Activated CD8-positive, alpha-beta T cell treated with anti-CD3 and anti-CD28 coated beads, Interleukin-2, amount 10 ng/mL, durations not matched to agents 7 days and 5 days (primary cell): ENCODE results near the gene TSPAN8. TPM values are rescaled to one million over a fixed set of nuclear protein-coding genes. Genes with fewer than 3 reads are reported as not detected.
"Not testable (repeated sequence)": the region's sequence is repeated elsewhere in the genome, so short reads cannot be mapped to it uniquely, and the experiment has no call there.

Experiments
- ATAC-seq: fragments of 150-1000 bp; cut with Tn5 transposase; one replicate; pipeline ENCODE4 v1.10.0; 2021; ENCODE audit warnings: moderate library complexity
- CTCF ChIA-PET: fragments of 350-600 bp; sonication (Branson Sonifier 250); formaldehyde crosslinking; loops from one replicate; lab custom pipeline; 2021; ENCODE audit warnings: antibody characterized with exemption; lab: Charles Lee
- POLR2A ChIA-PET: fragments of 350-600 bp; sonication (Branson Sonifier 250); formaldehyde crosslinking; loops from one replicate; lab custom pipeline; 2021; ENCODE audit warnings: antibody characterized with exemption; lab: Charles Lee
- DNase-seq: peaks from one replicate; pipeline ENCODE4 v3.0.0-alpha.2; 2020
- H3K27ac Mint-ChIP-seq: one replicate; pipeline ENCODE4 v1.8.0; 2021; ENCODE audit warnings: mild to moderate bottlenecking, mixed read lengths
- H3K27me3 Mint-ChIP-seq: one replicate; pipeline ENCODE4 v1.8.0; 2021; ENCODE audit warnings: low read depth, mixed read lengths
- H3K36me3 Mint-ChIP-seq: one replicate; pipeline ENCODE4 v1.8.0; 2021; ENCODE audit warnings: low read depth, mixed read lengths
- H3K4me1 Mint-ChIP-seq: one replicate; pipeline ENCODE4 v1.8.0; 2021; ENCODE audit warnings: low read depth, mixed read lengths
- H3K4me3 Mint-ChIP-seq: one replicate; pipeline ENCODE4 v1.8.0; 2021; ENCODE audit warnings: mild to moderate bottlenecking, mixed read lengths
- H3K9me3 Mint-ChIP-seq: one replicate; pipeline ENCODE4 v1.8.0; 2022; ENCODE audit warnings: mixed read lengths; ENCODE audit not compliant: insufficient read depth
- total RNA-seq, 2 experiments: library from RNA; stranded (reverse); gene quantifications; one replicate each; pipeline ENCODE4 v1.2.3, GENCODE V29; 2021

Gene TSPAN8
- total RNA-seq, 2 experiments from 2014 or later: not detected

DNA sequence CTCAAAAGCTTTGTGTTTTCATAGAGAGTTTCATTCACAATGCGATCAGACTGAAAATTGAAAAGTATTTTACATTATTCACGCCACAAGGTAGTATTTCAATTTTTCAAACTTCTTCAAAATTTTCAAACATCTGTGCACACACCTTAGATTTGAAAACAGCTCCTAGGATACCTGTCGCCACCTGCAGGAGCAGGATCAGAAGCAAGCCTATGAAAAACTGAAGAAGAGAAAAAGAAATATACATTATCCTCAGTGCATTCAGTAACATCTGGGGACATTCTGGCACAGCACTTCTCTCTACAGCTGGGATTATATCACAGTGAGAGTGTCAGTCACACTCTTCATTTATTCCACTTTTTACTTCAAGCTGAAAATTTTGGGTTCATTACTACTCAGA lies 19.8 kb downstream of the TSPAN8 start:
- no peak for ATAC-seq
- Mint-ChIP-seq H3K4me1 (no peaks in the 10 kb centered on the region), H3K36me3 (no peaks in the 10 kb centered on the region), H3K27ac (no peak overlapping the region), H3K4me3 (no peak overlapping the region), H3K27me3 (no peaks in the 10 kb centered on the region), H3K9me3 (no peaks in the 10 kb centered on the region)
- no peak for DNase-seq
- CTCF ChIA-PET: no interaction called here
- POLR2A ChIA-PET: no interaction called here

DNA sequence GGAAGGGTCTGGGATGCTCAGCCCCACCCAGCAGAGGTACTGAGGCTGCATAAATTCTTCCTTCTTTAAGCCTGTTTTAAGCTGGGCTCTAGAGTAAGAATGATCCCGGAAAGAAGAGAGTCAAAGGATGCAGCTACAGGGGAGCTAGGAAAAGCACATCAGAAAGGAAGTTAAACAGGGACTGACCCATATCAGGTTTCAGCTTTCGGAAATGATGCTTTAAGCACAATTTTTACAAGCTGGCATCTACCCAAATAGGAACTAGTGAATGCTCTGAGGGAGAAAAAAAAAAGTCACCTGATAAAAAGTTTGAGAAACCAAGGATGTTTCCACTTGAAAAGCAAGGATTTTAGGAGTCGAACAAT lies 22.0 kb downstream of the TSPAN8 start:
- H3K27ac Mint-ChIP-seq: no peak overlapping the region
- DNase-seq: no peak
- no peaks in the 10 kb centered on the region for H3K9me3 Mint-ChIP-seq
- no peak for ATAC-seq
- POLR2A ChIA-PET: no interaction called here
- CTCF ChIA-PET: no interaction called here
- no peak overlapping the region for H3K4me3 Mint-ChIP-seq
- no peaks in the 10 kb centered on the region for H3K27me3 Mint-ChIP-seq
- H3K36me3 Mint-ChIP-seq: no peaks in the 10 kb centered on the region
- H3K4me1 Mint-ChIP-seq: no peaks in the 10 kb centered on the region

DNA sequence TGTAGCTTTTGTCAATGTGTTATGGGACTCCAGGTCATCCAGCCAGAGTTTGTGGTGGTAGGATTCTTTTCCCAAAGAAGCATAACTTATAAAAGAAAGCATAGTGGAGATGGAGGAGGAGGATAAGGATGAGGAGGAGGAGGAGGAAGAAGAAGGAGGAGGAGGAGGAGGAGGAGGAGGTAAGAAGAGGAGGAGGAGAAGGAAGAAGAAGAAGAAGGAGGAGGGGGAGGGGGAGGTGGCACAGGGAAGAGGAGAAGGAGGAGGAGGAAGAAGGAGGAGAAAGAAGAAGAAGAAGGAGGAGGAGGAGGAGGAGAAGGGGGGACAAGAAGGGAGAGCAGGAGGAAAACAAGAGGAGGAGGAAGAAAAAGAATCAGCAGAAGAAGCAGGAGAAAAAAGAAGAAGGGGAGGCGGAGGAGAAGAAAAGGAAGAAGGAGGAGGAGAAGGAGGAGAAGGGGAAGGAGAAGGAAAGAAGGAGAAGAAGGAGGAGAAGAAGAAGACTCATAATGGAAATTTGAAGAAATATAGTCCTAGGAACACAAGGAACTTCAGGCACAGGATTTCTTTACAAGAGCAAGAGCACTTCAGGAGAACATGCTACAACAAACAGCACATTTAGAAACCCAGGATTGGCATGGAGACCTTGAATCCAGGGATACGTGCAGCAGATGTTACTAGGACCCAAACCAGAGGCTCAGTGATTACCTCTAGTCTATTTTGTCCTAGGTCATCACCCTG lies 22.6 kb downstream of the TSPAN8 start:
- ATAC-seq (no peak), DNase-seq (no peak)
- no peak overlapping the region for H3K27ac Mint-ChIP-seq
- H3K4me1 Mint-ChIP-seq: no peaks in the 10 kb centered on the region
- H3K9me3 Mint-ChIP-seq: no peaks in the 10 kb centered on the region
- ChIA-PET CTCF (no interaction called here), POLR2A (no interaction called here)
- no peak overlapping the region for H3K4me3 Mint-ChIP-seq
- H3K27me3 Mint-ChIP-seq: no peaks in the 10 kb centered on the region
- no peaks in the 10 kb centered on the region for H3K36me3 Mint-ChIP-seq

GRCh38 chr12:71134405-71134804 lies 23.4 kb downstream of the TSPAN8 start:
- Mint-ChIP-seq H3K9me3 (no peaks in the 10 kb centered on the region), H3K27ac (no peak overlapping the region), H3K4me3 (no peak overlapping the region), H3K27me3 (no peaks in the 10 kb centered on the region), H3K36me3 (no peaks in the 10 kb centered on the region), H3K4me1 (no peaks in the 10 kb centered on the region)
- ATAC-seq: no peak
- CTCF ChIA-PET: no interaction called here
- no peak for DNase-seq
- POLR2A ChIA-PET: no interaction called here

- ATAC-seq: no peak
- no peak overlapping the region for H3K4me3 Mint-ChIP-seq
- H3K27me3 Mint-ChIP-seq: no peaks in the 10 kb centered on the region
- H3K27ac Mint-ChIP-seq: no peak overlapping the region
- POLR2A ChIA-PET: no interaction called here
- no peaks in the 10 kb centered on the region for H3K36me3 Mint-ChIP-seq
- CTCF ChIA-PET: no interaction called here
- H3K9me3 Mint-ChIP-seq: no peaks in the 10 kb centered on the region
- no peak for DNase-seq
- no peaks in the 10 kb centered on the region for H3K4me1 Mint-ChIP-seq
Observed at GRCh38 chr12:71130521-71131069, 27.2 kb downstream of the TSPAN8 start.

GRCh38 chr12:71129364-71129763 lies 28.4 kb downstream of the TSPAN8 start:
- no peaks in the 10 kb centered on the region for H3K4me1 Mint-ChIP-seq
- no peak overlapping the region for H3K4me3 Mint-ChIP-seq
- H3K9me3 Mint-ChIP-seq: no peaks in the 10 kb centered on the region
- H3K27ac Mint-ChIP-seq: no peak overlapping the region
- no peaks in the 10 kb centered on the region for H3K27me3 Mint-ChIP-seq
- ATAC-seq (no peak), DNase-seq (no peak)
- POLR2A ChIA-PET: no interaction called here
- no peaks in the 10 kb centered on the region for H3K36me3 Mint-ChIP-seq
- CTCF ChIA-PET: no interaction called here

DNA sequence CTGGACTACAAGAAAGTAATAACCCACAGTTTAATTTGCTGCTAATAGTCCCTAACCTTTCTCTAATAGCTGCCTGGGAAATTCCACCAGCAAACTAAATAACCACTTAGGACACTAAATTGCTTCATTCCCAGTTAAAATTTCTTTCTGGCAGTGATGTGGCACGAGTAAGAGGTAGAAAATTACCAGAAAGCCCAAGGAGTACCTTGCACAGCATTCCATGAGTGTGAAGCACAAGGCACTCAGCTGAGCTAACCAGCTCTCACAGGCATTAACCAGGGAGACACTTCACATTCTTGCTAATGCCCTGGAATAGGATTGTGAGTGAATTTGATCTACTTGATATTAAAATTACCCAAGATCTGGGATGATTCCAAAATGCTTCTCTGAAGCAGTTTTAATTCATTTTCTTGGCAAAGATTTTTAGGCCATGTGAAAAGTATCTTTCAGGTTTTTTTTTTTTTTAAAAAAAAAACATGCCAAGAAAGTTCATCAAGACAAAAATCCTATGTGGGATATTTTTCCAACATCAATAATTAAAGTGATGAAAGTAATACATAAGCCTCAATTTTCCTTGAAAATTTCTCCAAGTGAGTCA lies 29.5 kb downstream of the TSPAN8 start:
- Mint-ChIP-seq H3K4me3 (no peak overlapping the region), H3K27me3 (no peaks in the 10 kb centered on the region), H3K27ac (no peak overlapping the region), H3K36me3 (no peaks in the 10 kb centered on the region), H3K4me1 (no peaks in the 10 kb centered on the region), H3K9me3 (no peaks in the 10 kb centered on the region)
- DNase-seq: no peak
- POLR2A ChIA-PET: no interaction called here
- CTCF ChIA-PET: no interaction called here
- ATAC-seq: no peak

DNA sequence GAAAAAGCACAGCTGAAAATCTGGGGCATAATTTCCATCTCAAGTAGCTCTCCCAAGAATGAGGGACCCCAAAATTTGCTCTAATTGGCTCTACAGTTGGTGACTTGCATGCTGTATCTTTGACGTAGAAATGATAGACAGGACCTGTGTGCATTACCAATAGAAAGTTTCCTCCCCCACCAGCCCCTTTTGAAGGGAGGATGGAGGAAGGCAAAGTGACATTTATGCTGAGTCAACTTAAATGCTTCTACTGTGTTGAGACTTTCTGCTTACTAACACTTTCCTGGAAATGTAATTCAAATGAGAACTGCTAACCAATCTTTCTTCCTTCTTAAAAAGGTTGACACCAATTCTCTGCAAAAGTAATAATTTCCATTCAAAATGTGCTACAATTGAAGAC lies 31.9 kb downstream of the TSPAN8 start:
- H3K4me3 Mint-ChIP-seq: no peak overlapping the region

DNA sequence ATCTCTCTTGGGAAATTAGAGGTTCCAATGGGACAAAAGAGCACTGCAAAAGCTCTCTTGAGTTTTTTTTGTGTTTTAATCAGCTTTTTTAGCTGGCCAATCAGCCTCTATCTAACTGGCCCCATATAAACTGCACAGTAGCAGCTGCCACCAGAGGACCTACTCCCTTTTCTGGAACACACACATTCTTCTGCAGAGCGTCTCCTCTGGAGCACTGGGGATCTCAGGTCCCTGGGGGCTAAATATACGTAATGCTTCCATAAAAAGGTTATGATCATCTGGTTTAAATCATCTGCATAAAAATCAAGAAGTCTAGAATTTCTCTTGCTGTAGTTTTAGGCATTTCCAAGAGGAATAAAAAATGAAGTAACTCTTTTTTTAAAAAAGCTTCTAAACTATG lies 32.3 kb downstream of the TSPAN8 start:
- DNase-seq: no peak
- ATAC-seq: no peak
- no peaks in the 10 kb centered on the region for H3K27me3 Mint-ChIP-seq
- no peaks in the 10 kb centered on the region for H3K9me3 Mint-ChIP-seq
- ChIA-PET POLR2A (no interaction called here), CTCF (no interaction called here)
- no peaks in the 10 kb centered on the region for H3K4me1 Mint-ChIP-seq
- H3K27ac Mint-ChIP-seq: no peak overlapping the region
- no peak overlapping the region for H3K4me3 Mint-ChIP-seq
- no peaks in the 10 kb centered on the region for H3K36me3 Mint-ChIP-seq

More for the DNA sequence above, 31.9 kb downstream of the TSPAN8 start:
- Mint-ChIP-seq H3K36me3 (no peaks in the 10 kb centered on the region), H3K9me3 (no peaks in the 10 kb centered on the region), H3K27ac (no peak overlapping the region), H3K4me1 (no peaks in the 10 kb centered on the region), H3K27me3 (no peaks in the 10 kb centered on the region)
- ChIA-PET CTCF (no interaction called here), POLR2A (no interaction called here)
- ATAC-seq (no peak), DNase-seq (no peak)

DNA sequence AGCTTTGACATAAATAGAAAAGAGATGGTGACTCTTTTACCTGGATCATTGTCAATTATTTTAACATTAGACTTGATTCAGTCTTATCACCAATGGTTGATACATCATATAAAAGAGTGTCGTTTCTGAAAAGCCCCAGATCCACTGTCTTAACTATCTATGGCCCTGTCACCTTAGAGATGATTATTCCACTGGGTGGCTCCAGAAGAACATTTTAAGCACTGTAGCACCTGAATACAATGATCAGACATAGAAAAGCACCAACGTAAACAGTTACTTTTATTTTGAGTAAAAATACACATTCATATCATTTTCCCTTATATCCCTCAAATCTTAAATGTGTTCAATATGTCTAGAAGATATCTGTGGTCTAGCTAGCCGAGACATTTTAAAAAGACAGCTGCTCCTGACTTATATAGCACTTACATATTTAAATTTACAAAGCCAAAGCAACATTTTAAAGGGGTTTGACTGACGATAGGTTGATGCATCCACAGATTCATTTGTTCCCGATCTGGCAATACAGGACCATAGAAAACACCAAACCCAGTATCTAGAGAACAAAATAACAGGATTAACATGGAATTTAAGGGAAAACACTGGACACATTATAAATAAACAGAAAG lies 32.9 kb downstream of the TSPAN8 start:
- Mint-ChIP-seq H3K4me3 (no peak overlapping the region), H3K27me3 (no peaks in the 10 kb centered on the region), H3K4me1 (no peaks in the 10 kb centered on the region), H3K9me3 (no peaks in the 10 kb centered on the region), H3K36me3 (no peaks in the 10 kb centered on the region), H3K27ac (no peak overlapping the region)
- ChIA-PET CTCF (no interaction called here), POLR2A (no interaction called here)
- no peak for DNase-seq
- ATAC-seq: no peak

DNA sequence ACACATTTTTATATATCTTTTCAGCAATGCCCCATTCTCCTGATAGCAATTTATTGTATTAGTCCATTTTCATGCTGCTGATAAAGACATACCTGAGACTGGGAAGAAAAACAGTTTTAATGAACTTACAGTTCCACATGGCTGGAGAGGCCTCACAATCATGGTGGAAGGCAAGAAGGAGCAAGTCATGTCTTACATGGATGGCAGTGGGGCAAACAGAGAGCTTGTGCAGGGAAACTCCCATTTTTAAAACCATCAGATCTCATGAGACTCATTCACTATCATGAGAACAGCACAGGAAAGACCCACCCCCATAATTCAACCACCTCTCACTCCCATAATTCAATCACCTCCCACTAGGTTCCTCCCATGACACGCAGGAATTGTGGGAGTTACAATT lies 44.7 kb downstream of the TSPAN8 start:
- DNase-seq, H3K27ac Mint-ChIP-seq: not testable (repeated sequence)

GRCh38 chr12:71109834-71110233 lies 48.0 kb downstream of the TSPAN8 start:
- H3K9me3 Mint-ChIP-seq: no peaks in the 10 kb centered on the region
- no peaks in the 10 kb centered on the region for H3K27me3 Mint-ChIP-seq
- ChIA-PET POLR2A (no interaction called here), CTCF (no interaction called here)
- H3K36me3 Mint-ChIP-seq: no peaks in the 10 kb centered on the region
- no peak overlapping the region for H3K27ac Mint-ChIP-seq
- no peak for DNase-seq
- H3K4me1 Mint-ChIP-seq: no peaks in the 10 kb centered on the region
- ATAC-seq: no peak
- no peak overlapping the region for H3K4me3 Mint-ChIP-seq

More for the DNA sequence above, 44.7 kb downstream of the TSPAN8 start:
- H3K4me3 Mint-ChIP-seq, ATAC-seq, POLR2A ChIA-PET, CTCF ChIA-PET, H3K4me1 Mint-ChIP-seq, H3K36me3 Mint-ChIP-seq, H3K9me3 Mint-ChIP-seq, H3K27me3 Mint-ChIP-seq: not testable (repeated sequence)
